Measurements from ENCODE around the gene GXYLT2. TPM values are rescaled to one million over a fixed set of nuclear protein-coding genes. Genes with fewer than 3 reads are reported as not detected.
A peak's percentile ranks its signal among the peaks of the same experiment; 100 is the strongest.

GXYLT2 gene
- total and polyA plus RNA-seq, 2 donors (not counting 1 experiment from before 2014, with no cell fraction given): 6.6 to 25.9 TPM

DNA sequence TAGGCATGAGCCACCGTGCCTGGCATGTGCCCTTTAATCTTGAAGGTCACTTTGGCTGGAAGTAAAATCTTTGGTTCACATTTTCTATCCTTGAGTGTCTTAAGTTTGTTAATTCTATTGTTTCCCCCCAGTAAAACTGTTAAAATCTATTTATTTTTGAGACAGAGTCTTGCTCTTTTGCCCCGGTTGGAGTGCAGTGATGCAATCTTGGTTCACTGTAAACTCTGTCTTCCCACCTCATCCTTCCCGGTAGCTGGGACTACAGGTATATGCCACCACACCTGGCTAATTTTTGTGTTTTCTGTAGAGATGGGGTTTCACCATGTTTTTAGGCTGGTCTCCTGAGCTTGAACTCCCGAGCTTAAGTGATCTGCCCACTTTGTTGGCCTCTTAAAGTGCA lies 116.5 kb downstream of the GXYLT2 start:
- Histone ChIP-seq H3K27ac (ENCODE audit: insufficient read depth, low read length) (no peak overlapping the region), H3K4me3 (replicated peaks in 1 of 4; ENCODE audit: control extremely low read depth in 1 of 4, insufficient read depth in 1 of 4, low read depth in 3 of 4, low read length in 4 of 4) (no peak overlapping the region), H3K4me1 (ENCODE audit: control insufficient read depth, extremely low read depth, insufficient read depth, low read length) (no peaks in the 10 kb centered on the region), H3K4me2 (ENCODE audit: extremely low read depth, insufficient read depth, low read length) (no peak overlapping the region), H3K79me2 (ENCODE audit: control insufficient read depth, insufficient read depth, low read length) (peaks cover 96% of the 10 kb centered on the region), H3K36me3 (ENCODE audit: control insufficient read depth, insufficient read depth, low read length) (peaks cover 6% of the 10 kb centered on the region), H3K9me3 (ENCODE audit: control insufficient read depth, insufficient read depth, low read depth, low read length) (no peaks in the 10 kb centered on the region), H3K9ac (ENCODE audit: insufficient read depth, low read length) (no peak overlapping the region), H3K27me3 (ENCODE audit: control insufficient read depth, insufficient read depth, low read length) (no peaks in the 10 kb centered on the region), H2AFZ (ENCODE audit: low read length) (no peak overlapping the region), H4K20me1 (ENCODE audit: control insufficient read depth, extremely low read depth, insufficient read depth, low read length) (peaks cover 4% of the 10 kb centered on the region)
- no peak for DNase-seq (ENCODE audit: low read depth in 2 of 2)
- TF ChIP-seq EZH2 (IDR thresholded peaks at IDR 0.05; ENCODE audit: low read length, missing control alignments): no peak
- TF ChIP-seq, protein P1, sequence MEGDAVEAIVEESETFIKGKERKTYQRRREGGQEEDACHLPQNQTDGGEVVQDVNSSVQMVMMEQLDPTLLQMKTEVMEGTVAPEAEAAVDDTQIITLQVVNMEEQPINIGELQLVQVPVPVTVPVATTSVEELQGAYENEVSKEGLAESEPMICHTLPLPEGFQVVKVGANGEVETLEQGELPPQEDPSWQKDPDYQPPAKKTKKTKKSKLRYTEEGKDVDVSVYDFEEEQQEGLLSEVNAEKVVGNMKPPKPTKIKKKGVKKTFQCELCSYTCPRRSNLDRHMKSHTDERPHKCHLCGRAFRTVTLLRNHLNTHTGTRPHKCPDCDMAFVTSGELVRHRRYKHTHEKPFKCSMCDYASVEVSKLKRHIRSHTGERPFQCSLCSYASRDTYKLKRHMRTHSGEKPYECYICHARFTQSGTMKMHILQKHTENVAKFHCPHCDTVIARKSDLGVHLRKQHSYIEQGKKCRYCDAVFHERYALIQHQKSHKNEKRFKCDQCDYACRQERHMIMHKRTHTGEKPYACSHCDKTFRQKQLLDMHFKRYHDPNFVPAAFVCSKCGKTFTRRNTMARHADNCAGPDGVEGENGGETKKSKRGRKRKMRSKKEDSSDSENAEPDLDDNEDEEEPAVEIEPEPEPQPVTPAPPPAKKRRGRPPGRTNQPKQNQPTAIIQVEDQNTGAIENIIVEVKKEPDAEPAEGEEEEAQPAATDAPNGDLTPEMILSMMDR (conservative IDR thresholded peaks at IDR 0.05 in 1 of 2, IDR thresholded peaks at IDR 0.05 in 1 of 2; ENCODE audit: low read depth in 1 of 2, low read length in 2 of 2): no peak

DNA sequence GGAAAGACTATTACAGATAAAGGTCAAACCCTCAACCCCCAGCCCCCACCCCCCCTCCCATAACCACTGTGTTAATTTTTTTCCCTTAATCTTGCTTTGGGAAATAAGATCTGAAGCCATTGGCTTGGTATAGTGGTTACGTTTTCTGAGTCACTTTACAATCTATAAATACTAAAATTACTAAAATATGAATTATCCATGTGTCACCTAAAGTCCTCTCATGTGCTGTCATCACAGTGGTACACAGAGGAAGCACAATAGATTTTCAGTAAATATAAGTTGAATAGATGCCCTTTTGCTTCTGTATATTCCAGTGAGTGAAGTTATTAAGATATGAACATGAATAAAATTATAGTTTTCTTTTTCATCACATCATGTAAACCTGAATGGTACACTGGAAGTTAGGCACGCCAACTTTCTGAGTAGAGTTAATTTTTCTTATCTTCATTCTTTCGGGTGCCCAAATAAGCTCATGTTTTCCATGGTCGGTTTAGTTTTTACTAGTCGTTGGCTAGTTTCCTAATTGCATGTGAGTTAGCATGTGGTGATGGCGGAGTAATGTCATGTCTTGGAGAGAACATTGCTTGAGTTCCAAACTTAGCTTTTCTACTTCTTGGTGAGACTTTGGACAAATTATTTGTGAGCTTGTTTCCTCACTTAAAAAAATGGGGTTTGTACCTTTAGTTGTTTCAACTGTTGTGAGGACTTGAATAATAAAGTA lies 120.3 kb downstream of the GXYLT2 start:
- Histone ChIP-seq H3K9me3 (ENCODE audit: control insufficient read depth, insufficient read depth, low read depth, low read length) (no peaks in the 10 kb centered on the region), H3K4me1 (ENCODE audit: control insufficient read depth, extremely low read depth, insufficient read depth, low read length) (no peaks in the 10 kb centered on the region), H3K79me2 (ENCODE audit: control insufficient read depth, insufficient read depth, low read length) (peaks cover 98% of the 10 kb centered on the region), H3K9ac (ENCODE audit: insufficient read depth, low read length) (no peak overlapping the region), H3K27me3 (ENCODE audit: control insufficient read depth, insufficient read depth, low read length) (no peaks in the 10 kb centered on the region), H4K20me1 (ENCODE audit: control insufficient read depth, extremely low read depth, insufficient read depth, low read length) (peaks cover 4% of the 10 kb centered on the region), H3K36me3 (ENCODE audit: control insufficient read depth, insufficient read depth, low read length) (peaks cover 6% of the 10 kb centered on the region), H3K4me2 (ENCODE audit: extremely low read depth, insufficient read depth, low read length) (no peak overlapping the region), H3K27ac (ENCODE audit: insufficient read depth, low read length) (no peak overlapping the region), H3K4me3 (replicated peaks in 1 of 4; ENCODE audit: control extremely low read depth in 1 of 4, insufficient read depth in 1 of 4, low read depth in 3 of 4, low read length in 4 of 4) (no peak overlapping the region), H2AFZ (ENCODE audit: low read length) (no peak overlapping the region)
- peak in 1 of 2 donors; percentile 7 for DNase-seq (ENCODE audit: low read depth in 2 of 2)
- TF ChIP-seq, protein P1 (conservative IDR thresholded peaks at IDR 0.05 in 1 of 2, IDR thresholded peaks at IDR 0.05 in 1 of 2; ENCODE audit: low read depth in 1 of 2, low read length in 2 of 2): no peak
- no peak for TF ChIP-seq EZH2 (IDR thresholded peaks at IDR 0.05; ENCODE audit: low read length, missing control alignments)

DNA sequence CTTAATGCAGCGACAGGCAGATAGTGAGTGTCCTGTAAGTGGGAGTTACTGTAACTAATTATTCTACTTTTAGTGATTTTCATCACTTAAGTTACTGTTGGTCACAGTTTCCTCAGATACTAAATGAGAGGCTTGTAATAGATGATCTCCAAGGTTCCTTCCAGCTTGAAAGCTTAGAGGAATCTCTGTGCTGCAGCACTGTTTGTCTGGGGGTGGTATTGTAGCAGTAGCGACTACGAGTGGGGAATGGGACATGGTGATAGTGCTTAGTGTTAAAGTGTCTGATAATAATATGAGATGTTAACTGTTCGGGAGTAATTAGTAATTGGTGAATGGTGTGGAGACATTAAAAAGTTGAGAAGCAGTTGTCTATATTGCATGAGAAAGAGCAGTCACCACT lies 121.2 kb downstream of the GXYLT2 start:
- H3K9me3 ChIP-seq (ENCODE audit: control insufficient read depth, insufficient read depth, low read depth, low read length): no peaks in the 10 kb centered on the region
- peaks cover 6% of the 10 kb centered on the region for H3K36me3 ChIP-seq (ENCODE audit: control insufficient read depth, insufficient read depth, low read length)
- H3K4me3 ChIP-seq (replicated peaks in 1 of 4; ENCODE audit: control extremely low read depth in 1 of 4, insufficient read depth in 1 of 4, low read depth in 3 of 4, low read length in 4 of 4): no peak overlapping the region
- H3K4me2 ChIP-seq (ENCODE audit: extremely low read depth, insufficient read depth, low read length): no peak overlapping the region
- no peak overlapping the region for H2AFZ ChIP-seq (ENCODE audit: low read length)
- H3K27me3 ChIP-seq (ENCODE audit: control insufficient read depth, insufficient read depth, low read length): no peaks in the 10 kb centered on the region
- TF ChIP-seq, protein P1 (conservative IDR thresholded peaks at IDR 0.05 in 1 of 2, IDR thresholded peaks at IDR 0.05 in 1 of 2; ENCODE audit: low read depth in 1 of 2, low read length in 2 of 2): no peak
- TF ChIP-seq EZH2 (IDR thresholded peaks at IDR 0.05; ENCODE audit: low read length, missing control alignments): no peak
- no peak for DNase-seq (ENCODE audit: low read depth in 2 of 2)
- H3K9ac ChIP-seq (ENCODE audit: insufficient read depth, low read length): no peak overlapping the region
- peaks cover 4% of the 10 kb centered on the region for H4K20me1 ChIP-seq (ENCODE audit: control insufficient read depth, extremely low read depth, insufficient read depth, low read length)
- peaks cover 98% of the 10 kb centered on the region for H3K79me2 ChIP-seq (ENCODE audit: control insufficient read depth, insufficient read depth, low read length)
- no peaks in the 10 kb centered on the region for H3K4me1 ChIP-seq (ENCODE audit: control insufficient read depth, extremely low read depth, insufficient read depth, low read length)
- H3K27ac ChIP-seq (ENCODE audit: insufficient read depth, low read length): no peak overlapping the region
